Left renal pelvis (tissue), 4 donors: ENCODE results near the gene THRAP3. TPM values are rescaled to one million over a fixed set of nuclear protein-coding genes. Genes with fewer than 3 reads are reported as not detected.
A peak's percentile ranks its signal among the peaks of the same experiment; 100 is the strongest.
"Not testable (repeated sequence)": the region's sequence is repeated elsewhere in the genome, so short reads cannot be mapped to it uniquely, and the experiment has no call there.

Experiments
- DNase-seq, 4 donors: peaks; one replicate each; pipeline ENCODE4 v3.0.0-alpha.2; 2013; ENCODE audit warnings: low read depth in 4 of 4, low spot score in 3 of 4
- polyA plus RNA-seq, 4 donors: library from polyadenylated mRNA; unstranded; fragments of 120-200 nt; gene quantifications; one replicate each; pipeline ENCODE4 v1.2.1, GENCODE V29; 2013; ENCODE audit not compliant: insufficient read length in 4 of 4

THRAP3 gene
- polyA plus RNA-seq, 4 donors, result 109 to 147 (median 143) TPM

DNA sequence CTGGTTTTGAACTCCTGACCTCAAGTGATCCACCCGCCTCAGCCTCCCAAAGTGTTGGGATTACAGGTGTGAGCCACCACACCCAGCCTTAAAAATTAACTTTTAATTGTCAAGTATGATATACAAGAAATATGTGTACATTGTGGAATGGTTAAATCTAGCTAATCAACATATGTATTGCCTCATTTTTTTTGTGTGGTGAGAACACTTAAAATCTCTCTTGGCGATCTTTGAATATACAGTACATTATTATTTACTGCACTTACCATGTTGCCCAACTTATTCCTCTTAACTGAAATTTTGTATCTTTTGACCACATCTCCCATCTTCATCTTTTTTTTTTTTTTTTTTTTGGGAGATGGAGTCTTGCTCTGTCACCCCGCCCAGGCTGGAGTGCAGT lies 23.3 kb downstream of the THRAP3 start:
- no peak for DNase-seq

GRCh38 chr1:36248250-36248894 lies 24.1 kb downstream of the THRAP3 start:
- no peak for DNase-seq

- DNase-seq, result no peak
Observed at GRCh38 chr1:36251794-36252481, 27.7 kb downstream of the THRAP3 start.

- not testable (repeated sequence) for DNase-seq
Observed at GRCh38 chr1:36252482-36252824, 28.2 kb downstream of the THRAP3 start.

DNA sequence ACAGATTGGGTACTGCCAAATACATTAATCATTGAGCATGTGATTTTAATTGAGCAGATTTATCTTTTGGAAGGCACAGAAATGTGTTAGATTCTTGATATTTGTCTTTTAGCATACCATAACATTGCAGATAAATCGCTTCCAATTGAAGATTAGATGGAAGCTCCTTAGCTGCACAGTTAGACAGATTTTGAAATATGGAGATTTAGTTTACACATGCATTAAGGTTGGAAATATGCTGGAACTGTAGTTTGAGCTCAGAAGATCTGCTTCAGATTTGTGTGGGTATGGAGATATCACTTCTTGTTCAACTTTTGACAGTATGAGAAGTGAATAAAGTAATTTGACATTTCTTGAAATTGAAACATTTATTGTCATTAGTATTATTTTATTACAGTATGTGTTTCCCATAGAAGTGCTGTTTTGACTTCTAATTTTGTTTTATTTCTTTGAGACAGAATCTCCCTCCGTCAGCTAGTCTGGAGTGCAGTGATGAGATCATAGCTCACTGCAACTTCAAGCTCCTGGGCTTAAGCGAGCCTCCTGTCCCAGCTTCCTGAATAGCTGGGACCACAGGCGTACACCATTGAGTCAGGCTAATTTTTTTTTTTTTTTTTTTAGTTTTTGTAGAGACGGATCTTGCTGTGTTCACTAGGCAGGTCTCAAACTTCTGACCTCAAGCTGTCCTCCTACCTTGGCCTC lies 29.1 kb downstream of the THRAP3 start:
- DNase-seq, result no peak

DNA sequence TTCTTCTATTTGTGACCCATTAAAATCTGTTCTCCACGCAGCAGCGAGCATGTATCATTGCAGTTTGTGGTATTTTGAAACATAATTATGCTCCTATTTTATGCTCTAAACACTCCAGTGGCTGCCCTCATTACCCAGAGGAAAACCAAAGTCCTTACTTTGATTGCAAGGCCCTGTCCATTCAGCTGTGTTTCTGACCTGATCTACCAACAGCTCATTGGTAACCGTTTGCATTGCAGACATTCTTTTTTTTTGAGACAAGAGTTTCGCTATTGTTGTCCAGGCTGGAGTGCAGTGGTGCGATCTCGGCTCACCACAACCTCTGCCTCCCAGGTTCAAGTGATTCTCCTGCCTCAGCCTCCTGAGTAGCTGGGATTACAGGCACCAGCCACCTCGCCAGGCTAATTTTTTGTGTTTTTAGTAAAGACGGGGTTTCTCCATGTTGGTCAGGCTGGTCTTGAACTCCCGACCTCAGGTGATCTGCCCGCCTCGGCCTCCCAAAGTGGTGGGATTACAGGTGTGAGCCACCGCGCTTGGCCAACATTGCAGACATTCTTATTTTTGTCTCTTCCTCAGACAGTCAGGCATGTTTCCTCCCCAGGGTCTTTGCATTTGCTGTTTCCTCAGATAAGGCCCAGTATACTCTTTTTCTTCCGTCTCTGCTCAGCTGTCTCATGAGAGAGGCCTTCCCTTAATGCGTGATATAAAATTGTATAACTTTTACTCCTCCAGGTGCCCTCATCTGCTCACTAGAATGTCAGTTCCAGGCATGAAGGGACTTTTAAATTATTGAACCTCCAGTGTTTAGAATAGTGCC lies 32.5 kb downstream of the THRAP3 start:
- no peak for DNase-seq

DNA sequence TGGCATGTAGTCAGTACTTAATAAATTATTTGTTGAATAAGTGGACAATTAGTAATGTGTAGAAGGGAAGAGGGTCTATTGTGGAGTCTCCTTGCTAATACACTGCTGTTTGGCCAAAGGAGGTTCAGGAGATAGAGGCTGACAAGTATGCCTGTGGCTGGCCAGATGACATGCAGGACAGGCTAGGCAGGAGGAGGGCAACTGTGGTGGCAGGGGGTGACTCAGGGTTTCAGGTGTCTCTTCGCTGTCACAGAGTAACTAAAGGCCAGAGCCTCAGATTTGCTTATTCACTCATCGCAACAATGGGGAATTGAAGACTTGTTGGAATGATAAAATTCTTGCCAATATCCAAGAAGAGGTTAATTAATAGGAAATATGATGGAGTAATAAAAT lies 33.1 kb downstream of the THRAP3 start:
- no peak for DNase-seq

- DNase-seq, result no peak
Observed at GRCh38 chr1:36258960-36259344, 34.7 kb downstream of the THRAP3 start.

DNA sequence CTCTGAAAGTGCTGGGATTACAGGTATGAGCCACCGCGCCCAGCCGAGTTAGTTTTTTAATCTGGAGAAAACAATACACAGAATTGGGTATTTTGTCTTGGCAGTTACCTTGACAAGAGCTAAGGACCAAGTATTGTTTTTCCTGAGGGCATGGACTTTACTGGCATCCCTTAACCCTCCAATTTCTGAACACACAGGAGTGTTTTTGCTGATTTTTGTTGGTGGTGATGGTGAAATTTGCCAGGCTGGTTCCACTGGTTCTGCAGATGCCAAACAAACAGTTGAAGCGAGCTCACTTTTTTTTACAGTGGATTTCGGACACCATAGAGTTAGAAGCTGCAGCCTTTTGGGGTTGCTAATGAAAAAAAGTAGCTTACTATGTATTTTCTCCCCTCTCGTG lies 44.7 kb downstream of the THRAP3 start:
- no peak for DNase-seq

DNA sequence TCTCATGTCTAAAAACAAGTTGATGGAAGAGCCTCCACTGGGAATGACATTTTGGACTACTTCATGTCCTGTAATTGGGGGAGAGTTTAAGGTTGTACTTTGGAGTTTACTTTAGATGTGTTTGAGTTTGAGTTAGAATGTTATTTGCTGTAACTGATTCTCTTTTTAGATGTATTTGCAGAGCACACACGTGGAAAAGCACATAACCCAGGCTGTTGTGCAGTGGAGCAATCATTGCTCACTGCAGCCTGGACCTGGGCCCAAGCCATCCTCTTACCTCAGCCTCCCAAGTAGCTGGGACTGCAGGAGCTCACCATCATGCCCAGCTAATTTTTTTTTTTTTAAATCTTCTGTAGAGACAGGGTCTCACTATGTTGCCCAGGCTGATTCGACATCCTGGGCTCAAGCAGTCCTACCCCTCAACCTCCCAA lies 45.2 kb downstream of the THRAP3 start:
- no peak for DNase-seq

GRCh38 chr1:36273024-36273423 lies 48.8 kb downstream of the THRAP3 start:
- no peak for DNase-seq

GRCh38 chr1:36274201-36274600 lies 50.0 kb downstream of the THRAP3 start:
- no peak for DNase-seq

DNA sequence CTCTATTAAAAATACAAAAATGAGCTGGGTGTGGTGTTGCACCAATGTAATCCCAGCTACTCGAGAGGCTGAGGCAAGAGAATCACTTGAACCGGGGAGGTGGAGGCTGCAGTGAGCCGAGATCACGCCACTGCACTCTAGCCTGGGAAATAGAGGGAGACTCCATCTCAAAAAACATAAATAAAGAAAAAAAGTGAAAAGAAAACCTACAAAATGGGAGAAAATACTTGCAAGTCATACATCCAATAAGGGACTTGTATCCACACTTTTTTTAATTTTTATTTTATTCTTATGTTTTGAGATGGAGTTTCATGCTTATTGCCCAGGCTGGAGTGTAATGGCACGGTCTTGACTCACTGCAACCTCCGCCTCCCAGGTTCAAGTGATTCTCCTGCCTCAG lies 52.4 kb downstream of the THRAP3 start:
- DNase-seq, result no peak

DNA sequence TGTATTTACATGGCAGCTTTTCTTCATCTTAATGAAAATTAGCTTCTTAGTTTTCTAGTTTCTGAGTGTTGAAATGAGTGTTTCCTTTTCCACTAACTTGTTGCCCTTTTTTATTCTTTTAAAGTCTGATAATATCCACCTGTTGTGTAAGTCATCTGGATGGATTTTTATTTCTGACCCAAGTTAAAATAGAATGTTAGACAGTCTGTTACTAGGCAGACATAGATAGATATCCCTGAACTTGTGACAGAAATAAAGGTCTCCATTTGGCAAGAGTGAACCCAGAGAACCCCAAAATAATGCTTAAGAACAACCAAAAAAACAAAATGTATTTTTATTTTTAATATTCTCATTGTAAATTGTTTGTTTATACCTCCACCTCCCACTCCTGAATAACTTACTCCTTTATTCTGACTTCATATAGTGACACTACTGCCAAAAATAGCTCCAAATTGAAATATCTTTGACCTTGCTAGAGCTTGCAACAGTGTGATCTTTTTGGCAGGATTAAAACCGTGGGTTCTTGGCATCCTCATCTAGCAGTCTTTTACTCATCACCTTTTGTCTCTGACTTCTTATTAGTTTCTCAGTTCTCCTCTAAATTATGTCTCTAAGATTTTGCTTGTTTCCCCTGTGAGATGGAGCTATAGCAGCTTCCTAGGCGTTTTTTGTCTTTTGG lies 55.0 kb downstream of the THRAP3 start:
- no peak for DNase-seq

DNA sequence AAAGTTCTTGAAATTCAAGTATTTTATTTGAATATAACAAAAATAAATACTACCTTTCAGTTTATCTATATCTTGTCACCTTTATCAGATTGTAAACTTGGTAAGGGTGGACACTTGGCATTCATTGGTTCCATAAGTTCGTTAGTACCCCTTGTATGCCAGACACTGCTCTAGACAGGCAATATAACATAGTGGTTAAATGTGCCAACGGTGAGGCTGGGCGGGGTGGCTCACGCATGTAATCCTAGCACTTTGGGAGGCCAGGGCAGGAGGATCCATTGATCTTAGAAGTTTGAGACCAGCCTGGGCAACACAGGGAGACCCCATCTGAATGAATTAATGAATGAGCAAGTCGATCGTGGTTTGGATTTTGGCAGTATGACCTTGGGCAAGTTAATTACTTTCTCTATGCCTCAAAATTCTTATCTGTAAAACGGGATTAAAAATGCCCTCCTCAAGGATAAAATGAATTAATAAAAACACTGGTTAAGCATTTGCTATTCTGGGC lies 55.6 kb downstream of the THRAP3 start:
- DNase-seq, result no peak

DNA sequence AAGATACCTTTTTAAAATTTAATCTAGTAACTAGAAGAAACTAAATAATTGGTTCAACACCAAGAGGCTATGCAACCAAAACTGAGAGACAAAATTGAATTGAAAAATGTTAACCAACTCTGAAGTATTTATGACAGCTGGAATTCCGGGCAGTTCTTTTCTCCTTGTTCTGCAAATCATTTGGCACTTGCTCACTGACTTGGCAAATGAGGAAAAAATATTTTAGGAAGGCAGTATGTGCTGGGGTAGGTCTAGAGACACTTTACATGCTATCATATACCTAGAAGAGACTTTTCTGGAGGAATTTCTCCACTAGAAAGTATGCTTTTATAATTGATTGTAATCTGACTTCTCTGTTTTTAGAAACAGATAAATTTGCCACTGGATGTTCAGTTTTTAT lies 59.8 kb downstream of the THRAP3 start:
- DNase-seq, result no peak

- no peak for DNase-seq
Observed at GRCh38 chr1:36284517-36284916, 60.3 kb downstream of the THRAP3 start.

DNA sequence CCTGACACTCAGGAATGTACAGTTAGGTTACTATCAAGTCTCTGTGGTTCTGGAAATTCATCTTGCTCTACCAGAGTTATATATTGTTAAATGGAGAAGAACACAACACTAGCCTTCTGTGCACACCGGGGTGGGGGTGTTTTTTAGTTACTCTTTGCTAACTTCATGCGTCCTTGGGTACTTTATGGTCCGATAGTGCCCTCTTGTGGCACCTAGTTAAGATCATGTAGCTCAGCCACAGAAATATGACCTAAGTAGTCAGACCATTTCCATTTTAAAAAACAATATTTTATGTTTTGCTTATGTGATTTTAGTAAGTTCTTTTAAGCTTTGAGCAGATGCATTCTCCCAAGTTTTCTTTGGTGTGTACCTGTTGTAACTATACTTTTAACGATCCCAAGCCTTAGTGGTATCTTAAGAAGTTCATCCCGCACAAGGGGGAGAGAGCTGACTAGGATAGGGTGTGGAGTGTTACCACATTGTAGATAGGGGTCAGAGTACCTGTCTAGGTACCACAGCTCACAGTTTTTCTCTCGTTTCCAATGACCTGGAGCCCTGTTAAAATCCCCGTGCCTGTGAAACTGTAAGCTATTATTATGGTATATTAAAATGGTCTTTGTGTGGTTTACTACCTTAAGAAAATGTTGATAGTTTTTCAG lies 61.3 kb downstream of the THRAP3 start:
- DNase-seq, result peak in 3 of 4 donors; percentile 66 to 76 (median 69)

- DNase-seq, result no peak
Observed at GRCh38 chr1:36286802-36287201, 62.6 kb downstream of the THRAP3 start.

DNA sequence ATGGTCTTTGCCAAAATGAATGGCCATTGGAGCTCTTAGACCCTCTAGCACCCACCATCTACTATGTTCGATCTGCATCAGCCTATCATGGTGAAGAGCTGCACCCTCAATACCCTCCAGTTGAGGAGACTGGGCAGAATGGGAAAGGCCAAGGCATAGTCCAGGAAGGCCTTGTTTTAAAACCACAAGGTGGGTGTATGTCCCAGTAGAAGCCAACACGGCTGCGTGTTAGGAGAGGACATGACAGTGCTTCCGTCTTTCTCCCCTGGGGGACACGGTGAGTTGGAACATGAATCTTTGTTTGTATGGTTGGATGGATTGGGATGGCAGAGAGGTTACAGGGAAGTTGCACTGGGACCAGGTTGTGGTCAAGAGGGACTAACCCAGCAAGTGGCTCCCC lies 63.4 kb downstream of the THRAP3 start:
- no peak for DNase-seq
